ENCODE measurements around the gene MOCS3. TPM values are rescaled to one million over a fixed set of nuclear protein-coding genes. Genes with fewer than 3 reads are reported as not detected.
A peak's percentile ranks its signal among the peaks of the same experiment; 100 is the strongest.

MOCS3 gene
- total and polyA plus RNA-seq, 2 of the 4 experiments (the other 2 are of a cell fraction): 3.3 to 9.9 TPM

GRCh38 chr20:50916934-50917333 lies 41.7 kb upstream of the MOCS3 start:
- POLR2A ChIA-PET (ENCODE audit: unreplicated experiment): no interaction called here
- Histone ChIP-seq H3K4me1 (ENCODE audit: control insufficient read depth, insufficient read depth, low read length) (peaks cover 26% of the 10 kb centered on the region), H3K56ac (ENCODE audit: extremely low read depth, insufficient read depth, low read length) (no peak overlapping the region), H2BK20ac (ENCODE audit: low read depth, low read length) (no peak overlapping the region), H3K14ac (replicated peaks; ENCODE audit: low read depth, low read length) (no peak overlapping the region), H3K79me1 (ENCODE audit: low read depth in 1 of 2, low read length in 2 of 2) (peaks cover 10 to 68% of the 10 kb centered on the region in 2 experiments; a peak in 3 of 4 replicates), H3K27ac (ENCODE audit: insufficient read depth, low read length) (no peak overlapping the region; the same call in 1 of the 2 replicates), H3K27me3 (ENCODE audit: control insufficient read depth, insufficient read depth, low read length) (no peaks in the 10 kb centered on the region), H2BK120ac (ENCODE audit: low read depth, low read length) (no peak overlapping the region), H3K4me2 (ENCODE audit: low read depth, low read length) (peak overlapping the region; percentile 13; the same call in 1 of the 2 replicates), H4K20me1 (ENCODE audit: insufficient read depth, low read length) (peaks cover 96% of the 10 kb centered on the region), H3K4ac (ENCODE audit: low read depth, low read length) (no peak overlapping the region), H3K9ac (ENCODE audit: low read depth, low read length) (no peak overlapping the region), H2AK5ac (ENCODE audit: low read depth, low read length) (no peak overlapping the region), H4K5ac (ENCODE audit: low read depth, low read length) (no peak overlapping the region), H2AK9ac (replicated peaks; ENCODE audit: low read depth, low read length, poor library complexity) (no peak overlapping the region), H2BK5ac (ENCODE audit: low read depth, low read length, poor library complexity, severe bottlenecking) (no peak overlapping the region), H2AFZ (replicated peaks; ENCODE audit: low read length, poor library complexity) (no peak overlapping the region), H3K23ac (ENCODE audit: low read depth, low read length) (no peak overlapping the region; the same call in 1 of the 2 replicates), H3K9me1 (ENCODE audit: insufficient read depth, low read length) (peaks cover 21% of the 10 kb centered on the region), H3K4me3 (ENCODE audit: insufficient read depth, low read depth, low read length) (no peak overlapping the region), H4K8ac (ENCODE audit: low read depth in 2 of 2, low read length in 2 of 2) (no peak overlapping the region), H3K36me3 (ENCODE audit: control insufficient read depth, insufficient read depth, low read length) (peaks cover 4% of the 10 kb centered on the region; the same call in 1 of the 2 replicates), H3K18ac (ENCODE audit: low read depth, low read length) (no peak overlapping the region), H2BK15ac (ENCODE audit: low read depth, low read length) (no peak overlapping the region), H4K91ac (ENCODE audit: insufficient read depth, low read depth, low read length) (no peak overlapping the region), H3K9me3 (ENCODE audit: control insufficient read depth, insufficient read depth, low read length) (no peaks in the 10 kb centered on the region)
- intact Hi-C loops (cut with micrococcal nuclease) (no loop called here), dilution Hi-C loops (cut with HindIII; ENCODE audit: low sequenced_read_pairs, unreplicated experiment) (loop anchor here (25.0 kb wide), 1 partner anchor 105 kb away; no protein-coding TSS in a partner anchor), in situ Hi-C loops (cut with MboI; ENCODE audit: low sequenced_read_pairs) (no loop called here)
- ATAC-seq (ENCODE audit: low read depth) (no peak), DNase-seq (no peak)
- CTCF ChIA-PET: interaction anchor here (0.8 to 2.0 kb wide), 2 partner anchors 12 to 122 kb away, joined by 4 to 5 read pairs; partner anchors contain the start of gene BCAS4
- TF ChIP-seq CEBPB (IDR thresholded peaks at IDR 0.05; ENCODE audit: low read depth, low read length) (0 out of 2 replicates have a peak, but pooled peaks have one; percentile 3), POLR2A (IDR thresholded peaks at IDR 0.05; ENCODE audit: low read depth, low read length) (no peak)
- WGBS, 2 experiments (ENCODE audit: extremely low coverage in 2 of 2, insufficient read length in 1 of 2): 86% methylated on average over 2 of the region's 3 CpGs; no CpG with 5 or more reads in 1 of the 2 experiments
- no TSS peak for BruUV-seq (replicated peaks)
